HCEC 1CT (cell line): ENCODE measurements around the gene MAGEB2.
"Not testable (repeated sequence)": the region's sequence is repeated elsewhere in the genome, so short reads cannot be mapped to it uniquely, and the experiment has no call there.

ENCODE experiments used
- DNase-seq: peaks from one replicate; pipeline ENCODE4 v3.0.0-alpha.2; 2017

The MAGEB2 gene

GRCh38 chrX:30215357-30215843 is at the start of gene MAGEB2:
Gene MAGEB2 (plus strand): TSS chrX:30215563. CDS start chrX:30218581, 3,018 bp downstream.
- no peak for DNase-seq

- no peak for DNase-seq
Observed at GRCh38 chrX:30170900-30171299, 44.5 kb upstream of the MAGEB2 start.

- DNase-seq, result no peak
Observed at GRCh38 chrX:30181353-30181752, 34.0 kb upstream of the MAGEB2 start.

- DNase-seq, result no peak
Observed at GRCh38 chrX:30183554-30183953, 31.8 kb upstream of the MAGEB2 start.

- DNase-seq, result no peak
Observed at GRCh38 chrX:30190426-30190825, 24.9 kb upstream of the MAGEB2 start.

GRCh38 chrX:30193910-30194309 is 21.5 kb upstream of the MAGEB2 start:
- not testable (repeated sequence) for DNase-seq

- DNase-seq, result peak; percentile 10
Observed at GRCh38 chrX:30196322-30196721, 19.0 kb upstream of the MAGEB2 start.

GRCh38 chrX:30212172-30212571 is 3.2 kb upstream of the MAGEB2 start:
- no peak for DNase-seq

- DNase-seq, result no peak
Observed at GRCh38 chrX:30217465-30217864, 2.1 kb downstream of the MAGEB2 start.

- DNase-seq, result no peak
Observed at GRCh38 chrX:30219372-30219771, 4.0 kb downstream of the MAGEB2 start.

- no peak for DNase-seq
Observed at GRCh38 chrX:30220661-30221060, 5.3 kb downstream of the MAGEB2 start.

- DNase-seq, result no peak
Observed at GRCh38 chrX:30224536-30224935, 9.2 kb downstream of the MAGEB2 start.

GRCh38 chrX:30228526-30228925 is 13.2 kb downstream of the MAGEB2 start:
- no peak for DNase-seq

GRCh38 chrX:30230395-30230794 is 15.0 kb downstream of the MAGEB2 start, which contains the start of gene MAGEB3:
Gene MAGEB3 (plus strand): TSS chrX:30230657. CDS start chrX:30235925, 5,268 bp downstream.
- DNase-seq, result no peak

GRCh38 chrX:30241724-30242415 is 26.5 kb downstream of the MAGEB2 start, which contains the start of gene MAGEB4:
Gene MAGEB4 (plus strand): TSS chrX:30242000. CDS start chrX:30242136, 136 bp downstream.
- no peak for DNase-seq

- no peak for DNase-seq
Observed at GRCh38 chrX:30246769-30247489, 31.6 kb downstream of the MAGEB2 start, which contains the start of gene MAGEB1. Gene MAGEB1 (plus strand): TSS chrX:30247146. CDS start chrX:30250494, 3,348 bp downstream.

GRCh38 chrX:30248854-30249253 is 33.5 kb downstream of the MAGEB2 start:
- DNase-seq, result no peak

- DNase-seq, result no peak
Observed at GRCh38 chrX:30253257-30253656, 37.9 kb downstream of the MAGEB2 start.

GRCh38 chrX:30259927-30260326 is 44.6 kb downstream of the MAGEB2 start:
- no peak for DNase-seq

- no peak for DNase-seq
Observed at GRCh38 chrX:30261012-30261411, 45.6 kb downstream of the MAGEB2 start.

GRCh38 chrX:30262763-30263162 is 47.4 kb downstream of the MAGEB2 start:
- DNase-seq, result no peak
